Uterus (tissue), 4 donors: ENCODE data around the gene CLP1. TPM values are rescaled to one million over a fixed set of nuclear protein-coding genes. Genes with fewer than 3 reads are reported as not detected.
A peak's percentile ranks its signal among the peaks of the same experiment; 100 is the strongest.

ENCODE experiments used
- DNase-seq, 2 donors: peaks; one replicate each; pipeline ENCODE4 v3.0.0-alpha.2; 2019 to 2020
- H3K27ac ChIP-seq, 2 donors: fragments of 200-600 bp; sonication (generic); 1 replicate in 1 of 2; 2 replicates in 1 of 2; pipeline ENCODE4 v1.5.1; 2016 to 2018
- H3K27me3 ChIP-seq, 2 donors: fragments of 200-600 bp; sonication (generic); one replicate each; pipeline ENCODE4 v1.5.1; 2018 to 2019; ENCODE audit warnings: control low read depth in 1 of 2
- H3K36me3 ChIP-seq, 2 donors: fragments of 200-600 bp; sonication (generic); one replicate each; pipeline ENCODE4 v1.5.1; 2019; ENCODE audit warnings: control low read depth in 1 of 2
- H3K4me1 ChIP-seq, 2 donors: fragments of 200-600 bp; sonication (generic); one replicate each; pipeline ENCODE4 v1.5.1; 2018 to 2019; ENCODE audit warnings: control low read depth in 1 of 2
- H3K4me3 ChIP-seq, 2 donors: fragments of 200-600 bp; sonication (generic); 1 replicate in 1 of 2; 2 replicates in 1 of 2; pipeline ENCODE4 v1.5.1; 2018 to 2019; ENCODE audit warnings: mild to moderate bottlenecking in 1 of 2
- H3K9me3 ChIP-seq, 2 donors: fragments of 200-600 bp; sonication (generic); one replicate each; pipeline ENCODE4 v1.5.1; 2019; ENCODE audit warnings: control low read depth in 1 of 2
- CTCF ChIP-seq, 4 experiments: fragments of 200-600 bp in 2 of 4; fragments of 450-650 bp in 2 of 4; sonication (generic) in 2 of 4; IDR thresholded peaks; one replicate each; pipeline ENCODE4 v1.5.1; 2016 to 2019; ENCODE audit warnings: antibody characterized with exemption in 4 of 4, mild to moderate bottlenecking in 2 of 4, moderate library complexity in 1 of 4
- POLR2A ChIP-seq, 2 donors: fragments of 450-650 bp; IDR thresholded peaks; one replicate each; pipeline ENCODE4 v1.6.1; 2016; ENCODE audit warnings: antibody characterized with exemption in 2 of 2, mild to moderate bottlenecking in 1 of 2, moderate library complexity in 1 of 2
- intact Hi-C: fragments of 100-400 bp; cut with DNase I; formaldehyde crosslinking; loops from one replicate; pipeline ENCODE4 v1.15.1; 2023; ENCODE audit warnings: low total_unique reads
- total RNA-seq, 4 donors: library from RNA; depleted of rRNA in 3 of 4; stranded (reverse); fragments of >200 nt in 3 of 4; gene quantifications; one replicate each; pipeline versions ENCODE4 v1.1.0 to v1.2.4, GENCODE V29; 2014 to 2023
- donor health status: DM: yes; HTN: yes; CAD: no.

Gene CLP1
- total RNA-seq, 4 donors from 2014 or later, result 3.1 to 24.4 (median 12.2) TPM

- Histone ChIP-seq H3K4me3 (peak within 1 kb of the TSS; percentile 73 to 85), H3K27me3 (no peaks in the 10 kb centered on the region), H3K27ac (peak within 1 kb of the TSS; percentile 93 to 99), H3K4me1 (peaks cover 3 to 6% of the 10 kb centered on the region in 2 donors), H3K36me3 (no peaks in the 10 kb centered on the region), H3K9me3 (no peaks in the 10 kb centered on the region)
- TF ChIP-seq POLR2A (IDR thresholded peaks at IDR 0.05) (peak; percentile 27 to 85), CTCF (IDR thresholded peaks at IDR 0.05) (peak in 3 of 4 experiments; percentile 67 to 72 (median 70))
- intact Hi-C loops, result no loop called here
- DNase-seq, result peak; percentile 99
Measured at GRCh38 chr11:57667736-57668433, 10.3 kb downstream of the CLP1 start, which contains the start of gene ZDHHC5. Gene ZDHHC5 (plus strand): TSS chr11:57668114. CDS start chr11:57673091, 4,977 bp downstream.

DNA sequence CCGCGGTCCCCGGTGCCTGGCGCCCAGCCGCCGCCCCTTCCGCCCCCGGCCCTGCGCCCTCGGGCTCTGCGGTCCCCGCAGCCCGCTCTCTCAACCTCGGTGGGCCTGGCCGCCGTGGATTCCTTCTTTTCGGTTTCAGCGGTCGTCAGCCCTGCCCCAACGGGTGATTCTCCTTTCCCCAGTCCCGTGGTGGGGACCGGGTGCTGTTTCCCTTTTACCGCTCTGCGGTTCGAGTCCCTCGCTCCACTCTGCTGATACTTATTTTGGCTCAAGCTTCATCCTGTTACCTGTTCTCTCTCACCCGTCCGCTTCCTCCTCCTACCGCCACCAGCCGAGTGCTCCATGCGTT, 10.8 kb downstream of the CLP1 start:
- intact Hi-C loops, result no loop called here
- peaks cover 3 to 6% of the 10 kb centered on the region in 2 donors for H3K4me1 ChIP-seq
- no peaks in the 10 kb centered on the region for H3K27me3 ChIP-seq
- TF ChIP-seq CTCF (IDR thresholded peaks at IDR 0.05) (no peak), POLR2A (IDR thresholded peaks at IDR 0.05) (no peak)
- peak overlapping the region; percentile 73 to 85 for H3K4me3 ChIP-seq
- no peaks in the 10 kb centered on the region for H3K36me3 ChIP-seq
- H3K9me3 ChIP-seq, result no peaks in the 10 kb centered on the region
- H3K27ac ChIP-seq, result peak overlapping the region; percentile 93 to 99
- DNase-seq, result no peak

GRCh38 chr11:57674251-57674650, 16.7 kb downstream of the CLP1 start:
- no peak for TF ChIP-seq POLR2A (IDR thresholded peaks at IDR 0.05)
- TF ChIP-seq CTCF (IDR thresholded peaks at IDR 0.05), result no peak
- Histone ChIP-seq H3K9me3 (no peaks in the 10 kb centered on the region), H3K4me1 (peaks cover under 1 to 5% of the 10 kb centered on the region in 2 donors), H3K4me3 (no peak overlapping the region), H3K27me3 (no peaks in the 10 kb centered on the region), H3K36me3 (no peaks in the 10 kb centered on the region), H3K27ac (no peak overlapping the region)
- no peak for DNase-seq
- intact Hi-C loops, result no loop called here

DNA sequence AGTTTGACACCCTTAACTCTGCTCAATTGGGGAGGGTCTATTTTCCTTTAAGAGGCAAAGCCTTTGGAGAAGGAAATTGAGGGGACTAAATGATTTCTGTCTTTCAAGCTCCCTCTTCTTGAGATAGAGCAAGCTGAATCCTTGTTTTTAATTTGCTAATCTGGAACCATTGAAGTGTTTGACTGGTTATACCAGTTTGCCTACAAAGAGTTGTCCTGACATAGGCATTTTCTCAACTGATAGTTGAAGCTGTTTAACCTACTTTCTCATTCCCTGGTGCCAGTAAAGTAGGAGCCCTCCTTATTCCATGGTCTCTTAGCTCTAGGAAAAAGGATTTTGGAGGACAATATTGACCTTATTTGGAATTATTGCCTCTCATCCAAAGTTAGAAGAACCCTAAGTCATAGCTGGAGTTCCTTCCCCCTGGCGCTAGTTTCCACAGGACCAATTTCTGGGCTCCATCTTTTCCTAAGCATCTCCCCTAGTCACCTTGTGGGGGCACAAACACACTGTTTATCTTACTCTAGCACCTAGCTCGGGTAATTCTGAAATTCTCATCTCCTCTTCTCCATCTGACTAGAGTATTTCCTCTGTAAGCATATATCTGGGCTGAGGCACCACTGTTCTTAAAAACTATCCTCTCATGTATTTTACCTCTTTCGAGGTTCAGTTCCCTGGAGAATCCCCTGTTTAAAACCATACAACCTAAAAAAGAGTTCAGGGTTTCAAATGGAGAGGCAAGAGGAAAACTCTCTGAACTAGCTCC, 17.8 kb downstream of the CLP1 start:
- Histone ChIP-seq H3K27ac (no peak overlapping the region), H3K4me1 (no peaks in the 10 kb centered on the region), H3K36me3 (no peaks in the 10 kb centered on the region), H3K27me3 (no peaks in the 10 kb centered on the region), H3K9me3 (no peaks in the 10 kb centered on the region), H3K4me3 (no peak overlapping the region)
- intact Hi-C loops, result no loop called here
- no peak for DNase-seq
- TF ChIP-seq POLR2A (IDR thresholded peaks at IDR 0.05), result no peak
- no peak for TF ChIP-seq CTCF (IDR thresholded peaks at IDR 0.05)

DNA sequence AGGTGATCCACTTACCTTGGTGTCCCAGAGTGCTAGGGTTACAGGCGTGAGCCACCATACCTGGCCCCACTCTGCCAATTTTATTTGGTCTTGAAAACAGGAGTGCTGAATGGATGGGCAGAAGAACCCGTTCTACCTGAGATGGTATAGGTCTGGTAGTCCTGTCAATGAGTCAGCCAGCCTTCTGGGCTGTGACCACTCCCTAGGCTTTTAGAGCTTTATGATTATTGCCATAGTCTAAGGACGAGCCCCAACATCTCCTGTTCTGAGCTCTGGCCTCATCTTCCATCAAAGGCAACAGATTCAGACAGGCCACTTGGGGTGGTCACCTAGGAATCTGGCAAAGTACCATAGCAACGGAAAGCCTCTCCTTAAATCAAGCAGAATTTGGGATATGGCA, 21.8 kb downstream of the CLP1 start:
- no peak for TF ChIP-seq CTCF (IDR thresholded peaks at IDR 0.05)
- no peak for TF ChIP-seq POLR2A (IDR thresholded peaks at IDR 0.05)
- Histone ChIP-seq H3K4me3 (no peak overlapping the region), H3K27ac (no peak overlapping the region), H3K27me3 (no peaks in the 10 kb centered on the region), H3K36me3 (no peaks in the 10 kb centered on the region), H3K9me3 (no peaks in the 10 kb centered on the region), H3K4me1 (no peaks in the 10 kb centered on the region)
- no peak for DNase-seq
- intact Hi-C loops, result no loop called here
